ENCODE data around the gene RTN4R.
"Not testable (repeated sequence)": the region's sequence is repeated elsewhere in the genome, so short reads cannot be mapped to it uniquely, and the experiment has no call there.

The RTN4R gene

GRCh38 chr22:20268279-20269012 lies at the start of gene RTN4R:
Gene RTN4R, minus strand, starts transcription at chr22:20268318. Its CDS starts 226 bp downstream, at chr22:20268092.
- Mint-ChIP-seq H3K4me1 (peaks cover 16% of the 10 kb centered on the region), H3K27me3 (peaks cover 9% of the 10 kb centered on the region), H3K27ac (no peak within 1 kb of the TSS), H3K9me3 (no peaks in the 10 kb centered on the region), H3K4me3 (peak within 1 kb of the TSS; percentile 70 to 72)
- DNase-seq = peak; percentile 61 to 62
- peak; percentile 82 for ATAC-seq

DNA sequence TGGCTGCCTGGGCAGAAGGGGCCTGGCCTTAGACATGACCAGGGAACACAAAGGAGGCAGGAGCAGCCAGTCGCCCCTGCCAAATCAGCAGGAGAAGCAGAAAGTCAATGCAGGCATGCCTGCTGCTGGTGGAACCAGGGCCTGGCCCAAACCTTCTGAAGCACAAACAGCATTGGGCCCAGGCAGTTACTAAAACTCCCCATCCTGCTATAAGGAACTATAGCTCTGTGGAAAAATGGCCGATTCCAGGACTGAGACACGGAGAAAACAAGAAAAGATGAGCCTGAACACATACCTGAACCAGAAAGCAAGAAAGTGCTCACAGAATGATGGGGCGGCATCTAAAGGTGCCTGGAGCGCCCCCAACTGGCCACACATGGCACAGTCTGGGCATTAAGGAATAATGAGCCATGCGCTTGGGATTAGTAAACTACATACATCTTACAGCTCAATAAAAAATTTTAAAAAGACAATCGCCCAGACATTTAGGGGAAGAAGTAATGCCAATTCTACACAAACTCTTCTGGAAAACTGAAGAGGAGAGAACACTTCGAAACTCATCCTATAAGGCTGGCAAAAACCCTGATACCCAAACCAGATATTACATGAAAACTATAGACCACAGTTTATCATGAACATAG lies 49.4 kb upstream of the RTN4R start:
- Mint-ChIP-seq H3K4me3 (peak overlapping the region; percentile 8 to 47), H3K27ac (peak overlapping the region in 1 of 2 donors; percentile 47), H3K4me1 (peaks cover 59% of the 10 kb centered on the region)
- not testable (repeated sequence) for H3K27me3 Mint-ChIP-seq, H3K9me3 Mint-ChIP-seq, ATAC-seq
- DNase-seq = peak in 1 of 2 donors; percentile 43

DNA sequence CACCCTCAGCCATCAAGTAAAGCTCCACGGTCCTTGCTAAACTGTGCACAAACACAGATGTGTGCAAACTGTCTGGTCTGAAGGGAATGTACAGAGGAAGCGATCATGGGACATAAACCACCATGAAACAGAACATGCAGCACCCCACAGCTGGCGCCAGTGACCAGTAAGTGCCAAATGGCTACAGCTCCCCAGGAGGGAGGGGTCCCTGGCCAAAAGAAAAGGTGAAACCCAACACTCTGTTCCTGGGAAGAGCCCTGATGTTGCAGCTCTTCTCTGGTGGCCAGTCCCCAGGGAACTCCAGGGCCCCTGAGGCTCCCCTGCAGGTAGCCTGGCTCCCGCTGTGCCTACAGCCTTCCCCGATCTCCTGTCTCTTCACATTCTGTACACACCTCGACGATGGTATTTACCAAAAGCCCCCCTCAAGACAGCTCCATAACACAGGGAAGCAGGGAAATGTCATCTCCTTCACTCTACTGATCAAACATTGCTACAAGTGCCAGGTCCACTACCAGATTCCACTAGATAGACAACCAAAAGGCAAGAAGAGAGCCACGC lies 48.8 kb upstream of the RTN4R start:
- no peak overlapping the region for H3K4me3 Mint-ChIP-seq
- H3K4me1 Mint-ChIP-seq = peaks cover 54% of the 10 kb centered on the region
- ATAC-seq = no peak
- no peaks in the 10 kb centered on the region for H3K27me3 Mint-ChIP-seq
- H3K9me3 Mint-ChIP-seq = no peaks in the 10 kb centered on the region
- DNase-seq = no peak
- H3K27ac Mint-ChIP-seq = peak overlapping the region; percentile 47 to 83

DNA sequence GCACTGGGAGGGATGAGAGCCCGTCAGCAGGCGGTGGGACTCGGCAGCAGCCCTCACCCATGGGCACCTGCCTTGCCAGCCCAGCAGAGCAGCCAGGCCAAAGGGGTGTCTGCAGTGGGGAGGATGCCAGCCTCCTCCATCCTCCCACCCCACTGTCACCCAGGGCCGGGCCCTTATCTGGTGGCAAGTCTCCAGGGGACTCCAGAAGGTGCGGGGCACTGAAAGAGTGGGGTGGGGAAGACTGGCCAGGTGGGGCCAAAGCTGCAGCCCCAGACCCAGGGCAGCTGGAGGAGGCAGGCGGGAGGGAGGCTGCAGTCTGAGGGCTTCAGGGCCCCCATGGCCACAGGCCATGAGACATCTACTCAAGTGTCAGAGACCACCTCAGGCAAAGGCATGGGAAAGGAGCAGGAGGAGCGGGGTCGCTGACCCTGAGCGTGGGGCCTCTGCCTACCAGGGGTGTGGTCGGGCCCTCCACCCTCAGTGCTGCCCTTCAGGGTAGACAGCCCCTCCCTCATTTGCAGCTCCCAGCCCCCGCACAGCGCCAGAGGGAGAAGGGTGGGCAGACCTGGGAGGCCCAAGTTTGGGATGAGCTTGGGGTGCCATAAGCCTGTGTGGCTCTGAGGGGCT lies 48.2 kb upstream of the RTN4R start:
- ATAC-seq (no peak), DNase-seq (peak in 1 of 2 donors; percentile 0)
- Mint-ChIP-seq H3K27me3 (no peaks in the 10 kb centered on the region), H3K9me3 (no peaks in the 10 kb centered on the region), H3K4me1 (peaks cover 48% of the 10 kb centered on the region), H3K27ac (peak overlapping the region in 1 of 2 donors; percentile 83), H3K4me3 (no peak overlapping the region)

- H3K4me1 Mint-ChIP-seq = peaks cover 40% of the 10 kb centered on the region
- DNase-seq (peak; percentile 0 to 10), ATAC-seq (no peak)
- H3K27ac Mint-ChIP-seq = peak overlapping the region; percentile 6 to 13
- H3K4me3 Mint-ChIP-seq = no peak overlapping the region
- H3K9me3 Mint-ChIP-seq = no peaks in the 10 kb centered on the region
- no peaks in the 10 kb centered on the region for H3K27me3 Mint-ChIP-seq
Observed at GRCh38 chr22:20315337-20316216, 47.5 kb upstream of the RTN4R start.

GRCh38 chr22:20314741-20315336 lies 46.7 kb upstream of the RTN4R start:
- peak in 1 of 2 donors; percentile 8 for DNase-seq
- ATAC-seq = not testable (repeated sequence)

GRCh38 chr22:20314206-20314605 lies 46.1 kb upstream of the RTN4R start:
- ATAC-seq, H3K4me3 Mint-ChIP-seq, H3K27ac Mint-ChIP-seq, H3K9me3 Mint-ChIP-seq, H3K27me3 Mint-ChIP-seq: not testable (repeated sequence)
- peak in 1 of 2 donors; percentile 6 for DNase-seq
- H3K4me1 Mint-ChIP-seq = peaks cover 34% of the 10 kb centered on the region

More at GRCh38 chr22:20314741-20315336, 46.7 kb upstream of the RTN4R start:
- H3K9me3 Mint-ChIP-seq, H3K27me3 Mint-ChIP-seq, H3K4me3 Mint-ChIP-seq, H3K27ac Mint-ChIP-seq: not testable (repeated sequence)
- H3K4me1 Mint-ChIP-seq = peaks cover 37% of the 10 kb centered on the region

DNA sequence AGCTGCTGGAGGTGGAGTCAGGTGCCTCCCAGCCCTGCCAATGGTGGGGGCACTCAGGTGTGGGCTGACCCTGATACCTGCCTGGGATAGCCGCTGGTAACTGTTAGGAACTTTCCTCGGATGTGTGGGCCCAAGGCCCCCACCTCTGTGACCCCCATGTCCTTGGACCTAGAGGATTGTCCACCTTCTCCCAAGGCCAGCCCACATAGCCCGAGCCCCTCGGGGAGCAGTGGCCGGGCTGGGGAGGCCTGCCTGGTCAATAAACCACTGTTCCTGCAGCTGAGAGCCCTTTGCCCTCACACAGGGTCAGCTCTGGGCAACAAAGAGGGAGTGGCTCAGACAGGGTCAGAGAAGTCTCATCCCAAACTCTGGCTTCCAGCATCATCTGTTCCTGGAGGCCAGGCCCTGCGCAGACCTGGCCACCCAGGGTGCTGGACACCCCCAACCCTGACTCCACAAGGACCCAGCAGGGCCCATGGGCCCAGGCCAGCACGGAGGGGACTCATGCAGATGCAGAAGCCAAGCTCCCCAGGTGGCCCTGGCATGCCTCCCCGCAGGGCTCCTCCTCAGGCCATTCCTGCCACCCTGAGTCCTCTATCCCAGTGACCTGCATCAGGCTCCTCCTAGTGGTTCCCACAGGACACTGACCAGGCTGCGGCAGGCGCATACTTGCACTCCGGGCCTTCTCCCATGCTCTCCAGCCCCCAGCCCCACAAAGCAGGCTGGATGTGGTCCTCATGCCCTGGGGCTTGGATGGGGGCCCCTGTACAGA lies 45.4 kb upstream of the RTN4R start:
- not testable (repeated sequence) for H3K27ac Mint-ChIP-seq, H3K4me3 Mint-ChIP-seq, H3K27me3 Mint-ChIP-seq, H3K9me3 Mint-ChIP-seq, ATAC-seq
- H3K4me1 Mint-ChIP-seq = peaks cover 27% of the 10 kb centered on the region
- peak in 1 of 2 donors; percentile 4 for DNase-seq

- H3K4me1 Mint-ChIP-seq = peaks cover 18% of the 10 kb centered on the region
- peak in 1 of 2 donors; percentile 6 for DNase-seq
- H3K27ac Mint-ChIP-seq = no peak overlapping the region
- H3K27me3 Mint-ChIP-seq = no peaks in the 10 kb centered on the region
- ATAC-seq = no peak
- H3K9me3 Mint-ChIP-seq = no peaks in the 10 kb centered on the region
- no peak overlapping the region for H3K4me3 Mint-ChIP-seq
Observed at GRCh38 chr22:20312396-20313191, 44.5 kb upstream of the RTN4R start.

DNA sequence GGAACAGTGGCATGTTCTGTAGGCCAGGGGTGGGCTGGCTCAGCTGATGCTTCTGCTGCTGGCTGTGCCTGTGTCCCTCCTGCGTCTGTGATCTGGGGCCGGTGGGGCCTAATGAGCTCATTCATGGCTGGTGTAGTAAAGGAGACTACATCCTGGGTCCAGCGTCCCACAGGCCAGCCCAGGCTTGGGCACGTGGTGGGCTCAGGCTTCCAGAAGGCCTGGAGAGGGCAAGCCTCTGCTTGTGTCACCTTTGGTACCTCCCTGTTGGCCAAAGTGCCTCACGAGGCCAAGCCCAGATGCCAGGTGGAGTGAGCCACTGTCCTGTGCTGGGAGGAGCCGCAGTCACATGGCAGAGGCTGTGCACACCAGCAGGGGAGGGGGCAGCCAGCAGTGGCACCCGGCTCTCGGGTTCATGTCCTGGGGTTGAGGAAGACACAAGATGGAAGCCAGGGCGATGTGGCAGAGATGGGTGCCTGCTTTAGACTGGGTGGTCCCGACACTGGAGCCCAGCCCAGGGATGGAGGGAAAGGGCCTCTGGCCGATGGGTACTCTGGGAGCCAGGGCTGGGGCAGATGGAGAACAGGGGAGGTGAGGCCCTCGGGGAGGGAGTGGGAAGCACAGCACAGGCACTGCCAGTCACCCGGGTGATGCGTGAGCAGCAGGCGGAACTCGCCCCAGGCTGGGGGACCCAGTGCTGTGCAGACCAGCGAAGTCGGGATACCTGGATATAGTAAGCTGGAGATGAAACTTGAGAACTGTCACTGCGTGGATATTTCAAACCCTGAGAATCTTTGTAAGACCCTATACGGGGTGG lies 43.3 kb upstream of the RTN4R start:
- not testable (repeated sequence) for H3K4me1 Mint-ChIP-seq, H3K4me3 Mint-ChIP-seq, H3K9me3 Mint-ChIP-seq, H3K27me3 Mint-ChIP-seq, H3K27ac Mint-ChIP-seq, ATAC-seq
- peak in 1 of 2 donors; percentile 5 for DNase-seq

GRCh38 chr22:20310773-20311172 lies 42.7 kb upstream of the RTN4R start:
- not testable (repeated sequence) for H3K9me3 Mint-ChIP-seq, ATAC-seq, H3K4me3 Mint-ChIP-seq, H3K27me3 Mint-ChIP-seq, DNase-seq, H3K4me1 Mint-ChIP-seq
- H3K27ac Mint-ChIP-seq = peak overlapping the region in 1 of 2 donors; percentile 83

DNA sequence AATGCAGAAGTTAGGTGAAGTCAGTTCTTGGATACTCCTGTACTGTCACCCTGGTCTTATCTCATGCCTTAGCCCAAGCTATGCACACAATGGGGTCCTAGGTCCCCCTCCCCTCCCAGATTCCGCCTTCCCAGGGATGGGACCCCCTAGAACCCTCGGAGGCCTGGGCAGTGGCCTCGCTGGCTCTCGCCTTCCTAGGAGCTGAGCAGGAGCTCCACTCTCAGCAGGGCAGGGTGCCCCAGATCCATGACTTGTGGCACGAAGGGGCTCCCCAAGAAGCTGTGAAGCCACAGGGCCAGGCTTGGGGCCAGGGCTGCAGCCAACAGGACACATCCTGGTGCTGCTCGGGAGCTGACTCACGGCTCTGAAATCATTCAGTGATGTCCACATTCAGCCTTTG lies 42.1 kb upstream of the RTN4R start:
- not testable (repeated sequence) for H3K4me3 Mint-ChIP-seq, H3K27ac Mint-ChIP-seq, H3K27me3 Mint-ChIP-seq, ATAC-seq, DNase-seq, H3K9me3 Mint-ChIP-seq
- peaks cover 12% of the 10 kb centered on the region for H3K4me1 Mint-ChIP-seq
